ENCODE measurements around the gene D2HGDH. TPM values are rescaled to one million over a fixed set of nuclear protein-coding genes. Genes with fewer than 3 reads are reported as not detected.
"Not testable (repeated sequence)": the region's sequence is repeated elsewhere in the genome, so short reads cannot be mapped to it uniquely, and the experiment has no call there.

The D2HGDH gene
- total and polyA plus RNA-seq, 7 donors: 14.1 to 31.0 (median 20.3) TPM

DNA sequence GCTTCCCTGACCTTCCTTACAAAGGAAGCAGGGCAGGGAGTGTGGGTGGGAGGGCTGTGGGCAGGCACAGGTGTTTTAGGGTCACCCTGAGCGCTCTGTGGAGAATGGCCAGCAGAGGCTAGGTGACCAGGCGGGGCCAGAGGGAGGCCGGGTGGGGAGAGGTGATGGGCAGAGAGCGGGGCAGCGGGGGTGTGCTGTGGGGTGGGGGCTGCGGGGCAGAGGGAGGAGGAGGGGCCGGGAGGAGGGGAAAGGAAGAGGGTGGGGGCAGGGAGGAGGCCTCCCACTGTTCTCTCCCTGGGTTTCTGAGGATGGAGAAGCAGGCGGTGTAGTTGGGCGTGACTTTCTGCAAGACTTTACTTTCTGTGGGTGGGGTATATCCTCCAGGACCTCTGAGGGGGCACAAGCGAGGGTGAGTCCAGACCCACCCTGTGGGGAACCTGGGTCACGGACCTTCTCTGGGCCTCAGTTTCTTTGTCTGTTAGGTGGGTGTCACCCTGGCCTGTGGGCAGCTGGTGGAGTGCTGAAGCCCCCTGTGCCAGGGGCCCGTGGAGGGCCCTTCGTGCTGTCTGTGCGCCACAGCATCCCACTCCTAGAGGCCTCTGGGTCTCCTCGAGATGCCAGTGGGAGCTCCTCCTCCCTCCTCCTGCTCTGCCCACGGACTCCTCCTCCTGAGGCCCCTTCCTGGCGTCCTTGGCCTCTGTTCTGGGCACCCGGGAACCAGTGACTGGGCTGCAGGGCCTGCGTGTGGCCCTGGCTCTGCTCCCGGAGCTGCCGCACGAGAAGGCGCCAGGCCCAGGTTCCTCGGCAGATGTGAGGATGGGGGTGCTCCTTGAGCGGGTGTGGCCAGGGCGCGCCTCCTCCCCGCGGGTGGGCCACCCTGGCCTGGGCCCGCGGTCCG is 68.2 kb downstream of the D2HGDH start:
- DNase-seq: peak; percentile 10 to 26
- no peak for ATAC-seq
- 57 to 75% (median 63%) methylated on average over 15 to 32 of the region's 32 CpGs for WGBS, 3 donors
- Histone ChIP-seq H3K4me1 (peaks cover 3% of the 10 kb centered on the region), H3K9me3 (no peaks in the 10 kb centered on the region), H3K4me3 (peak overlapping the region; percentile 61), H3K27ac (no peak overlapping the region), H3K27me3 (ENCODE audit: insufficient read depth in 3 of 3, low read length in 2 of 3) (peaks cover 0 to 20% (median 0%) of the 10 kb centered on the region in 3 donors), H3K36me3 (ENCODE audit: insufficient read depth in 1 of 2, low read depth in 1 of 2) (no peaks in the 10 kb centered on the region)
- intact Hi-C loops (cut with DNase I): no loop called here
- TF ChIP-seq, protein P1, sequence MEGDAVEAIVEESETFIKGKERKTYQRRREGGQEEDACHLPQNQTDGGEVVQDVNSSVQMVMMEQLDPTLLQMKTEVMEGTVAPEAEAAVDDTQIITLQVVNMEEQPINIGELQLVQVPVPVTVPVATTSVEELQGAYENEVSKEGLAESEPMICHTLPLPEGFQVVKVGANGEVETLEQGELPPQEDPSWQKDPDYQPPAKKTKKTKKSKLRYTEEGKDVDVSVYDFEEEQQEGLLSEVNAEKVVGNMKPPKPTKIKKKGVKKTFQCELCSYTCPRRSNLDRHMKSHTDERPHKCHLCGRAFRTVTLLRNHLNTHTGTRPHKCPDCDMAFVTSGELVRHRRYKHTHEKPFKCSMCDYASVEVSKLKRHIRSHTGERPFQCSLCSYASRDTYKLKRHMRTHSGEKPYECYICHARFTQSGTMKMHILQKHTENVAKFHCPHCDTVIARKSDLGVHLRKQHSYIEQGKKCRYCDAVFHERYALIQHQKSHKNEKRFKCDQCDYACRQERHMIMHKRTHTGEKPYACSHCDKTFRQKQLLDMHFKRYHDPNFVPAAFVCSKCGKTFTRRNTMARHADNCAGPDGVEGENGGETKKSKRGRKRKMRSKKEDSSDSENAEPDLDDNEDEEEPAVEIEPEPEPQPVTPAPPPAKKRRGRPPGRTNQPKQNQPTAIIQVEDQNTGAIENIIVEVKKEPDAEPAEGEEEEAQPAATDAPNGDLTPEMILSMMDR (IDR thresholded peaks at IDR 0.05): no peak

DNA sequence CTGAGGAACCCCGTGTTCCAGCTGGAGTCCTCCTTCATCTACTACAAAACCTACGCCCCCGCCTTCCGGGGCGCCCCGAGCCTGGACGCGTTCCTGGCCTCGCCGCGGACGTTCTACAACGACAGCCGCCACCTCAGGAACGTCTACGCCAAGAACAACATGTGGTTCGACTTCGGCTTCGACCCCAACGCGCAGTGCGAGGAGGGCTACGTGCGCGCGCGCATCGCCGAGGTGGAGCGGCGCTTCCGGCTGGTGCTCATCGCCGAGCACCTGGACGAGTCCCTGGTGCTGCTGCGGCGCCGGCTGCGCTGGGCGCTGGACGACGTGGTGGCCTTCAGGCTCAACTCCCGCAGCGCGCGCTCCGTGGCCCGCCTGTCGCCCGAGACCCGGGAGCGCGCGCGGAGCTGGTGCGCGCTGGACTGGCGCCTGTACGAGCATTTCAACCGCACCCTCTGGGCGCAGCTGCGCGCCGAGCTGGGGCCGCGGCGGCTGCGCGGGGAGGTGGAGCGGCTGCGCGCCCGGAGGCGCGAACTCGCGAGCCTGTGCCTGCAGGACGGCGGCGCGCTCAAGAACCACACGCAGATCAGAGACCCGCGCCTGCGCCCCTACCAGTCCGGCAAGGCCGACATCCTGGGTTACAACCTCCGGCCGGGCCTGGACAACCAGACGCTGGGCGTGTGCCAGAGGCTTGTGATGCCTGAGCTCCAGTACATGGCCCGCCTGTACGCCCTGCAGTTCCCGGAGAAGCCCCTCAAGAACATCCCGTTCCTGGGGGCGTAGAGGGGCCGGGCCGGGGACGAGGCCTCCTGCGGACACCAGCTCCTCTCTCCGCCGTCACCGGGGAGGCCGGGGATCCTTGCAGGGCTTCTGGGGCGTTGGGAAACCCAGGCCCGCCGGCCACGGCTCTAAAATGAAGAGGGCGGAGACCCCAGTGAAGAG is 69.2 kb downstream of the D2HGDH start:
- WGBS, 3 donors: 2 to 4% (median 4%) methylated on average over 77 to 109 of the region's 109 CpGs
- no peaks in the 10 kb centered on the region for H3K9me3 ChIP-seq
- intact Hi-C loops (cut with DNase I): no loop called here
- H3K36me3 ChIP-seq (ENCODE audit: insufficient read depth in 1 of 2, low read depth in 1 of 2): no peaks in the 10 kb centered on the region
- TF ChIP-seq, protein P1 (IDR thresholded peaks at IDR 0.05): no peak
- peaks cover 3% of the 10 kb centered on the region for H3K4me1 ChIP-seq
- peaks cover 0 to 20% (median 0%) of the 10 kb centered on the region in 3 donors for H3K27me3 ChIP-seq (ENCODE audit: insufficient read depth in 3 of 3, low read length in 2 of 3)
- DNase-seq: peak; percentile 68 to 83
- ATAC-seq: peak; percentile 55 to 68 (median 64)
- H3K4me3 ChIP-seq: peak overlapping the region; percentile 61
- no peak overlapping the region for H3K27ac ChIP-seq

DNA sequence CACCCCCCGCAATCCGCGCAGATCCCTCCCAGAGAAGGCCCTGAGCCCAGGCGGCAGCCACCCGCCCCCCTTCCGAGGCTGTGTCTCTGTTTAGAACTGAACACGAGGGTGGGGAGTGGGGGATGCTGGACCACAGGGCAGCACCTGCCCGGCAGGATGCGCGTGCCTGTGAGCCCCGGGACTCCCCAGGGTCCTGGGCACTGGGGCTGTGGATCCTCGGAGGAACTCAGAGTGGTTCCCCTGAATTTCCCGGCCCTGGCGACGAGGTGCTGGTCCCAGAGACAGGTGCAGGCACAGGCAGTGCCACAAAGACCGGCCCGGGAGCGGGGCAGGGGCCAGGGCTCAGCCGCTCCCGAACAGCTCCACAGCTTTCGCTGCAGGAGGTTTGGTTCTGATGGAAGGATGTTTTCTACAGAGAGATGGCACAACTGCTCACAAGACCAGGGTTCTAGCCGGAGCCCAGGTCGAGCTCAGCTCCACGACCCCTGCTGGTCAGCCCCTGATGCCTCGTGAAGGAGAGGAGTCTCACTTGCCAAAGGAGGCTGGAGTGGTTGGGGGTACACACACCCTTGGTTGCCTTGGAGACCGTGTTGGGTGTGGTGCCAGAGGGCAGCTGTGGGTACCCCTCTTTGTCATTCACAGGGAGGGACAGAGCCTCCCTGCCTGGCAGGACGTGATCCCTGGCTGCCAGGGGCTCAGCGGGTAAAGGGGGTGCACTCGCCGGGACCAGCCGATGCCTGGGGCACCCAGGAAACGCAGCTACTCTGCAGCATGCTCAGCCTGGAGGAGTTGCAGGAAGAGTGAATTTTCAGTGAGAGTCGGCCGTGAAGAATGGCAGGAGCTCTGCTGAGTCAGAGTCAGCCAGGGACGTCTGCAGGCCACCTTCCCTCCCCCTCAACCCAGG is 70.1 kb downstream of the D2HGDH start:
- Histone ChIP-seq H3K9me3 (no peaks in the 10 kb centered on the region), H3K4me1 (peaks cover 7% of the 10 kb centered on the region), H3K27ac (no peak overlapping the region), H3K27me3 (ENCODE audit: insufficient read depth in 3 of 3, low read length in 2 of 3) (peaks cover 0 to 20% (median 0%) of the 10 kb centered on the region in 3 donors), H3K4me3 (peak overlapping the region; percentile 61), H3K36me3 (ENCODE audit: insufficient read depth in 1 of 2, low read depth in 1 of 2) (no peaks in the 10 kb centered on the region)
- DNase-seq: peak; percentile 14 to 56
- 23 to 42% (median 29%) methylated on average over 34 to 35 of the region's 35 CpGs for WGBS, 3 donors
- intact Hi-C loops (cut with DNase I): no loop called here
- TF ChIP-seq, protein P1 (IDR thresholded peaks at IDR 0.05): no peak
- no peak for ATAC-seq

DNA sequence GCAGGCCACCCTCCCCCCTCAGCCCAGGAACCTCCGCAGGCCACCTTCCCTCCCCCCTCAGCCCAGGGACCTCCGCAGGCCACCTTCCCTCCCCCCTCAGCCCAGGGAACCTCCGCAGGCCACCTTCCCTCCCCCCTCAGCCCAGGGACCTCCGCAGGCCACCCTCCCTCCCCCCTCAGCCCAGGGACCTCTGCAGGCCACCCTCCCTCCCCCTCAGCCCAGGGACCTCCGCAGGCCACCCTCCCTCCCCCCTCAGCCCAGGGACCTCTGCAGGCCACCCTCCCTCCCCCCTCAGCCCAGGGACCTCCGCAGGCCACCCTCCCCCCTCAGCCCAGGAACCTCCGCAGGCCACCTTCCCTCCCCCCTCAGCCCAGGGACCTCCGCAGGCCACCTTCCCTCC is 71.8 kb downstream of the D2HGDH start:
- WGBS, 3 donors: 33 to 63% (median 58%) methylated on average over 1 to 2 of the region's 8 CpGs
- not testable (repeated sequence) for ATAC-seq

More for the DNA sequence above, 71.8 kb downstream of the D2HGDH start:
- H3K9me3 ChIP-seq; H3K4me3 ChIP-seq; DNase-seq; H3K36me3 ChIP-seq (ENCODE audit: insufficient read depth in 1 of 2, low read depth in 1 of 2); intact Hi-C loops (cut with DNase I); H3K27ac ChIP-seq: not testable (repeated sequence)
- Histone ChIP-seq H3K27me3 (ENCODE audit: insufficient read depth in 3 of 3, low read length in 2 of 3) (peaks cover 0 to 20% (median 0%) of the 10 kb centered on the region in 3 donors), H3K4me1 (peaks cover 24% of the 10 kb centered on the region)

Measured in psoas muscle (tissue), 8 donors.